LHCN-M2 (cell line): Measurements from ENCODE around the gene DEFB132. TPM values are rescaled to one million over a fixed set of nuclear protein-coding genes. Genes with fewer than 3 reads are reported as not detected.

Source experiments
- DNase-seq: peaks from one replicate; pipeline ENCODE4 v3.0.0-alpha.2; 2012; ENCODE audit warnings: low read depth
- total RNA-seq: library from RNA; depleted of rRNA; stranded (reverse); fragments of >200 nt; gene quantifications from 2 replicates; pipeline ENCODE4 v1.2.3, GENCODE V29; 2014

Gene DEFB132
- total RNA-seq, 1 experiment from 2014 or later, result not detected

GRCh38 chr20:263701-264100 lies 6.2 kb downstream of the DEFB132 start:
- DNase-seq, result no peak

- peak; percentile 72 for DNase-seq
These were observed 9.4 kb downstream of the DEFB132 start for GRCh38 chr20:266596-267562.

GRCh38 chr20:270517-270916 lies 13.0 kb downstream of the DEFB132 start:
- DNase-seq, result no peak

- no peak for DNase-seq
These were observed 13.5 kb downstream of the DEFB132 start for GRCh38 chr20:271069-271468.

GRCh38 chr20:271528-271927 lies 14.0 kb downstream of the DEFB132 start:
- DNase-seq, result no peak

GRCh38 chr20:272718-273117 lies 15.2 kb downstream of the DEFB132 start:
- peak; percentile 44 for DNase-seq

GRCh38 chr20:273884-274283 lies 16.4 kb downstream of the DEFB132 start:
- no peak for DNase-seq

- no peak for DNase-seq
These were observed 18.3 kb downstream of the DEFB132 start for GRCh38 chr20:275791-276190.

GRCh38 chr20:276620-277495 lies 19.3 kb downstream of the DEFB132 start:
- DNase-seq, result no peak

- no peak for DNase-seq
These were observed 19.9 kb downstream of the DEFB132 start for GRCh38 chr20:277496-277781.

GRCh38 chr20:278181-278580 lies 20.7 kb downstream of the DEFB132 start:
- no peak for DNase-seq

- no peak for DNase-seq
These were observed 21.4 kb downstream of the DEFB132 start for GRCh38 chr20:278607-279571.

- no peak for DNase-seq
These were observed 26.6 kb downstream of the DEFB132 start for GRCh38 chr20:284172-284571.

GRCh38 chr20:286508-286907 lies 29.0 kb downstream of the DEFB132 start:
- DNase-seq, result no peak

GRCh38 chr20:288956-289692 lies 31.6 kb downstream of the DEFB132 start:
- no peak for DNase-seq

- no peak for DNase-seq
These were observed 32.2 kb downstream of the DEFB132 start for GRCh38 chr20:289693-290083.

GRCh38 chr20:290084-290831 lies 32.7 kb downstream of the DEFB132 start, which contains the start of gene C20orf96:
TSS of gene C20orf96 (minus strand) at chr20:290750. CDS start at chr20:290610, 140 bp downstream.
- DNase-seq, result peak; percentile 95

- DNase-seq, result no peak
These were observed 37.1 kb downstream of the DEFB132 start for GRCh38 chr20:294602-295001.

- no peak for DNase-seq
These were observed 38.3 kb downstream of the DEFB132 start for GRCh38 chr20:295804-296203.
